Measurements from ENCODE around the gene PLCZ1.

The PLCZ1 gene

DNA sequence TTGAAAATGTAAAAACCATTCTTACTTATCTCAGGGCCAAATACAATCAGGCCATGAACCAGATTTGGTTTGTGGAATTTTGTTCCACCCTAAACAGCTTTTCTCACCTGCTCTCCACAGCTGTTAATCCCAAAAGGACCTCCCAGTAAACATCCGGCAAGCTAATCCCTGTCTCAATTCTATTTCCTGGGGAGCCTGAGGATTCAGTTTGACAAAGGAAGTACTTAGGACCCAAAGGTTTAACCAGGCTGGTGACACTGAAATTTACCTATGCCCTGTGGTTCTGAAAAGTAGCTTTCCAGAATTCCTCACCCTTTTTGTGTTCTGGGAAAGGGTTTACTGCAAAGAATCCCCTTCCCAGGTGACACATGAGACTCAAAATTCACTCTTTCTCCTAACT lies 15.1 kb upstream of the PLCZ1 start:
- DNase-seq (ENCODE audit: low read depth) = no peak
- no peak overlapping the region for H3K4me3 ChIP-seq (ENCODE audit: low read depth, low read length)
- TF ChIP-seq, protein P1, sequence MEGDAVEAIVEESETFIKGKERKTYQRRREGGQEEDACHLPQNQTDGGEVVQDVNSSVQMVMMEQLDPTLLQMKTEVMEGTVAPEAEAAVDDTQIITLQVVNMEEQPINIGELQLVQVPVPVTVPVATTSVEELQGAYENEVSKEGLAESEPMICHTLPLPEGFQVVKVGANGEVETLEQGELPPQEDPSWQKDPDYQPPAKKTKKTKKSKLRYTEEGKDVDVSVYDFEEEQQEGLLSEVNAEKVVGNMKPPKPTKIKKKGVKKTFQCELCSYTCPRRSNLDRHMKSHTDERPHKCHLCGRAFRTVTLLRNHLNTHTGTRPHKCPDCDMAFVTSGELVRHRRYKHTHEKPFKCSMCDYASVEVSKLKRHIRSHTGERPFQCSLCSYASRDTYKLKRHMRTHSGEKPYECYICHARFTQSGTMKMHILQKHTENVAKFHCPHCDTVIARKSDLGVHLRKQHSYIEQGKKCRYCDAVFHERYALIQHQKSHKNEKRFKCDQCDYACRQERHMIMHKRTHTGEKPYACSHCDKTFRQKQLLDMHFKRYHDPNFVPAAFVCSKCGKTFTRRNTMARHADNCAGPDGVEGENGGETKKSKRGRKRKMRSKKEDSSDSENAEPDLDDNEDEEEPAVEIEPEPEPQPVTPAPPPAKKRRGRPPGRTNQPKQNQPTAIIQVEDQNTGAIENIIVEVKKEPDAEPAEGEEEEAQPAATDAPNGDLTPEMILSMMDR (conservative IDR thresholded peaks at IDR 0.05; ENCODE audit: low read depth, low read length) = no peak

DNA sequence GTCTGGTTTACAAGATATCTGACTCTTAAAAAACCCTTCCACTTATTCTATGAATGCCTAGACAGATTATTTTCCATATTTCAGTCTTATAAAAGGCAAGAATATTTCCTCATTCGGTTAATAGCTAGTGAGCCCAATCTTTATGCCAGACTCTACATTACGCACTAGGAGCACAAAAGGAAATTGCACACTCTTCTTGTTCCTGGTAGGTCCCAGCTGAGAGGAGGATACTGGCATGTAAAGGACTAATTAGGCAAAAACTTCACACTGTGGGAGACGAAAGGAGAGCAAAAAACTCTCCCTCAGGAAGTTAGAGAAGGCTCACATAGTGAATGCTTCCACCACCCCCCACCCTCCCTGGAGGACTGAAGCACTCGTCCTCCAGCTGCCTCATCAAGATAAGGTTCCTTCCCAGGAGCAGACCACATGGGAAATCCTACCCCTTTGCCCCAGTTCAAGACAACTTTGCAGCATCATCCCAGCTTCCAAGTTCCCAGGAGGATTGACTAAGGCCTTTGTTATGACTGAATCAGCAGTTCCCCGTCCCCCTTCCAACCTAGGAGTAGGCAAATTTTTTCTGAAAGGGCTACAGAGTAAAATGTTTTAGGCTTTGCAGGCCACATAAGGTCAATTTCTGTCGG lies 14.6 kb upstream of the PLCZ1 start:
- no peak overlapping the region for H3K4me3 ChIP-seq (ENCODE audit: low read depth, low read length)
- TF ChIP-seq, protein P1 (conservative IDR thresholded peaks at IDR 0.05; ENCODE audit: low read depth, low read length) = no peak
- peak; percentile 88 for DNase-seq (ENCODE audit: low read depth)

DNA sequence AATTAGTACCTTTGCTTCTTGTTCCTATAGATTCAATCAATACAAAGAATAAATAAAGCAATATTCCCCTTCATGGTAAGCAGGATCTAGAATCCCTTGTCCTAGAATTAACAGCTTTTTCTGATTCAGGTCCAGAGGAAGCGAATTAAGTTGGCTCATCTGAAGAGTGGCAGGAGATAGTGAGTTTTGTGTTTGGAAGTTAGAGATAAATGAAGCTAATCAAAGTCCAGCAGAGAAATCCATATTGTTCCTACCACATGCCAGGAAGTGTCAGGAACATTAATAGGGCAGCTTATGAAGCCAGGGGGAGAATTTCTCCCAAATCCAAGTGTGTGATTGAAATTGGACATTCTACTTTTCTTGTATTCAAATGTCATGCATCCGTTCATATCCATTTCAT lies 14.1 kb upstream of the PLCZ1 start:
- DNase-seq (ENCODE audit: low read depth) = no peak
- H3K4me3 ChIP-seq (ENCODE audit: low read depth, low read length) = no peak overlapping the region
- TF ChIP-seq, protein P1 (conservative IDR thresholded peaks at IDR 0.05; ENCODE audit: low read depth, low read length) = no peak

DNA sequence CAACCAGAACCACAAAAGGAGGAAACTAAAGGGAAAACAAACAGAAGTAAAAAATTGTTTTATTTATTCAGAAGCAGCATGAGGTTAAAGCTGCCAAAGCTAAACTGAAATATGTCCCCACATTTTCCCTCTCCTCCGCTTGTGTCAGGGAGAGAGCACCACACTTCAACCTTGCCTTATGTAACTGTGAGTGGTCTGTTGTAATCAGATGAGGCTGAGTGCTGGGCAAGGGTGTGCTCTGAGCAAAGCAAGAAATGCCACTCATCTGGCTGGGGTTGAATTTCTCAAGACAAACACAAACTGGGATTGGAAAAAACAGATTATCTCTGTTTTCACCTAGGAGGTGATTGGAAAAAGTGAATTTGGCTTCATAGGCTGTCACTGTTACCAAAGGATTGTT lies 12.3 kb upstream of the PLCZ1 start:
- DNase-seq (ENCODE audit: low read depth) = peak; percentile 79
- TF ChIP-seq, protein P1 (conservative IDR thresholded peaks at IDR 0.05; ENCODE audit: low read depth, low read length) = no peak
- no peak overlapping the region for H3K4me3 ChIP-seq (ENCODE audit: low read depth, low read length)

DNA sequence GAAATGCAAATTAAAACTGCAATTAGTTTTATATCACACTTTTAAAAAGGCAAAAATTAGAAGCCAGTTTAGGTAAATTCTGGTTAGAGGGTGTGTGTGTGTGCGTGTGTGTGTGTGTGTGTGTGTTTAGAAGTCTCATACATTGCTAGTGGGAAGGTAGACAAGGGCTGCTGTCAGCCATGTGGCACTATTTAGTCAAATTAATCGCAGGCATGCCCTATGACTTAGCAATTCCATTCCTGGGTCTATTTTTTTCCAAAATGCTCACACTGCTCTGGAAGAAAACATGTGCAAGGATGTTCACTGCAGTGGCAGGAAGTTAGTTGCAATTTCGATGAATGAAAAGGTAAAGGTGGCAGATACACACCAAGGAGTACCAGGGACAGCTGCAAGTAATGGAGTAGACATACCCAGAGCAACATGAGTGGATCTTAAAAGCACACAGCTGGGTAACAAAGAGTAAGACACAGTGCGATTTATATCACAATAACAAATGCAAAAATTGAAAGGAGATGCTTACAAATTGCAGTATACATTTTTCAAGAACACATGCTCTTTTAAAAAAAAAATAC lies 11.7 kb upstream of the PLCZ1 start:
- DNase-seq (ENCODE audit: low read depth) = no peak
- TF ChIP-seq, protein P1 (conservative IDR thresholded peaks at IDR 0.05; ENCODE audit: low read depth, low read length) = no peak
- H3K4me3 ChIP-seq (ENCODE audit: low read depth, low read length) = no peak overlapping the region

DNA sequence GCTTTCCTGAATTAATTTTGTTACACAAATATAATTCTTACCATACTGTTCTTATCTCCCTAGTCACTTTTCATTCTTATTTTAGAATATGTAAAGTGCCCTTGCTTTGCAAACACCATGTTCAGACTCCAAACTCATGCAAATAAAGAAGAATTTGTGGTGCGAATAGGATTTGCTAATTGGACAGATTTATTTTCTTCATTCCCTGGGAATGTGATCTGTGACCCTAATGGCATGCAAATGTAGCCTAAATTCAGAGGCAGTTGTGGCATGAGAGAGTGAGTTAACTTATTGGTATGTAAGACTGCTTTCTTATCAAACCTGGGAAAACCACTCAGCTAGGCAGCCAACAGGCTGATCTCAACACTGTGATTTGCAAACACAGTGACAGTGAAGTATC lies 10.1 kb upstream of the PLCZ1 start:
- peak; percentile 97 for DNase-seq (ENCODE audit: low read depth)
- TF ChIP-seq, protein P1 (conservative IDR thresholded peaks at IDR 0.05; ENCODE audit: low read depth, low read length) = no peak
- no peak overlapping the region for H3K4me3 ChIP-seq (ENCODE audit: low read depth, low read length)

DNA sequence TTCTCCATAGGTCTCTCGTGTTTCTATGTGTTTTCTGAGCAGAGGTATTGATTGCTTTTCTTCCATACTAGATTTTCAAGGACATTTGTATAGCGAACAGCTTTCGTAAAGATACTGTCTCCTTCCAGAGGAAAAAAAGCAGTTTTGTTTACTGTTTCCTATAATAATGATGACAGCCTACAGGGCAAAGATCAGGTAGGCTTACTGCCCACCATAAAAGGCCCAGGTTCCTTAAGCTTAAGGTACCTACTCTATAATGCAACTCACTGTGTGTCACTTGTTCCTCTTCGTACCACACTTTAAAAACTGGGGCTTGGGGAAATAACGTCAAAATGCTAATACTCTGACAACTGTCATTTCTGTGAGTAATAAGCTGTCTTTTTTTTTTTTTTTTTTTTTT lies 6.7 kb downstream of the PLCZ1 start:
- H3K4me3 ChIP-seq (ENCODE audit: low read depth, low read length) = no peak overlapping the region
- TF ChIP-seq, protein P1 (conservative IDR thresholded peaks at IDR 0.05; ENCODE audit: low read depth, low read length) = no peak
- no peak for DNase-seq (ENCODE audit: low read depth)
